Caki2 (cell line): ENCODE results near the gene ADCY5. TPM values are rescaled to one million over a fixed set of nuclear protein-coding genes. Genes with fewer than 3 reads are reported as not detected.

Source experiments
- DNase-seq: peaks from one replicate; pipeline ENCODE4 v3.0.0-alpha.2; 2015; ENCODE audit warnings: low read depth
- in situ Hi-C: cut with HindIII; loops from 2 replicates; pipeline ENCODE4 v1.10.0; 2016; ENCODE audit warnings: low sequenced_read_pairs, low pct_unique_long_range_greater_than_20kb, mixed read lengths
- total RNA-seq: library from RNA; depleted of rRNA; stranded (reverse); fragments of >200 nt; shearing (Covaris generic); gene quantifications from 2 replicates; pipeline ENCODE4 v1.2.3, GENCODE V29; 2014; ENCODE audit warnings: low replicate concordance

Gene ADCY5
- total RNA-seq, 1 experiment from 2014 or later = 5.9 TPM

DNA sequence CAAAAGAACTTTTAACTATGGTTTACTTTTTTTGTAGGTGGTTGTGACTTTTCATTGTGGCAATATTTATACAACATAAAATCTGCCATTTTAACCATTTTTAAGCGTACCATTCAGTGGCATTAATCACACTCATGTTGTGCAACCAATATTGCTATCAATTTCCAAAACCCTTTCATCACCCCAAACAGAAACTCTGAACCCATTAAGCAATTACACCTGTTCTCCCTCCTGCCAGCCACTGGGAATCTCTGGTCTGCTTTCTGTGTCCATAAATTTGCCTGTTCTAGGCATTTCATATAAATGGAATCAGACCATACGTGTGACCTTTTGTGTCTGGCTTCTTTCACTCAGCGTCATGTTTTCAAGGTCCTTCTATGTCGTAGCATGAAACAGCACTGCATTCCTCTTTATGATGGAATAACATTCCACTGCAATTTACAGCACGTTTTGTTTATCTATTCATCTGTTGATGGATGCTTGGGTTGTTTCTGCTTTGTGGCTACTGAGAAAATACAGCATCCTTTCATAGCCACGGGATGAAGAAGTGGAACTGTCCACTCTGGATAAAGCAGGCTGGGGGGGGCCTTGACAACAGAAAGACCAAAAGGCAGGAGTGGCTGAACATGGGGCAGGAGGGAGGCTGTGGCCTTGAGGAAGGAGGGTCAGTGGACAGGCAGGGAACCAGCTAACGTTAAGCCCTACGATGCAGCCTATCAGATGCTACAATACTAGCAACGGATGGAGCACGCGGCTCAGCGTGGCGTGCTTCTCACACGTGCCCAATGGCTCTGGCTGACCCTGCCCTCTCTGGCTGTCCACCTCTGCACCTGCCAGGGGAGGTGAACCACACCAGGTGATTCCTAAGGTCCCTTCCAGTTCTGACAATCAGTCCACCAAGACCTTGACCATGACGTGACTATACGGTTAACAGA, 136.3 kb downstream of the ADCY5 start:
- DNase-seq = no peak
- in situ Hi-C loops = no loop called here

DNA sequence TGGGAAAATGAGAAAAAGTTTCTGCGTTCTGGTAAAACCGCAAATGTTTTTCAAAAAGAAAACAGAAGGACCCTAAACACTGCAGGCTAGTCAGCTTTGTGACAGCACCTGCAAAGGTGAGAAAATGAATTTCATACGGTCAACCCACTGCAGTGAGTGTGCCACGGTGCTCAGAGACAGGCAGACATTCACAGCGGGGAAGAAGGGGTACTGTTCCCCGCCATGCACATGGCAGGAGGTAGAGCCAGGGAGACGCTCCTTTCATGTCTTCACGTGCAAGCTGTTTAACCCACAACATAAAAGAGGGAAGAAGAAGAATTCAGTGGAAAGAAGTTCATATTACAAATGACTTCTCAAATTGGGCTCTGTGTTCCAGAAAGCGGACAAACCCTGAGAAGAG, 137.7 kb downstream of the ADCY5 start:
- no peak for DNase-seq
- in situ Hi-C loops = no loop called here

DNA sequence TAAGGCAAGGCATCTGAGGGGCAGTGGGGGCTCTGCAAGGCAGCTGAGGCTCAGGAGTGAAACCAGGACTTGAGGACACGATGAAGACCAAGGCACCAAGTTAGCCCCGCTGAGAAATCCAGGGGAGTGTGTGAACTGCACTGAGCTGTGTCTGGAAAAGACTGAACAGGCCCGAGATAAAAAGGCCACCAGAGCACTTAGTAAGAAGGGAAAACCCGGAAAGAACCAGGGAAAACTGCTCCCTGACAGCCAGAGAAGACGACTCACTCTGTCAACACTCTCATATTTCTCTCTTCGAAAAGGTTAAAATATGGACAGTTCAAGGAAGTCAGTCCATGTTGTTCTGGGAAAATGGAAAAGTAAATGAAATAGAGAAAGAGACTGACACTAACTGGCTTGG, 138.1 kb downstream of the ADCY5 start:
- in situ Hi-C loops = no loop called here
- peak; percentile 25 for DNase-seq

DNA sequence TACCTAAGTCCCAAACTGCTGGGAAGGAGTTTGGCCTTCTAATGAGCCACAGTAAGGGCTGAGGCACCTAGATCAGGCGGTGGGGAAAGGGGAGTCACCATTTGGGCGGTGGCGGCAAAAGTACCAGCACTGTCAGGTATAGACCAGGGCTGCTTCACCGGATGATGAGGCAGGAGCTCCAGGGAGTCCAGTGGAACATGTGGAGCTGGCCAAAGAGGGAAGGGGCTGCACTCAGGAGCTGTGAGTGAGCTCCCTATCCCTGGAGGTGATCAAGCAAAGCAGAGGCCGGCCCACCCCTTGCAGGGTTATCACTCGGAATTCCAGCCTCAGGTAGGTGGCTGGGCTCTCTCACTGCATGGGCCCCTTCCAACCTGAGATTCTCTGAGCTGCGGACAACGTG, 138.7 kb downstream of the ADCY5 start:
- in situ Hi-C loops = no loop called here

DNA sequence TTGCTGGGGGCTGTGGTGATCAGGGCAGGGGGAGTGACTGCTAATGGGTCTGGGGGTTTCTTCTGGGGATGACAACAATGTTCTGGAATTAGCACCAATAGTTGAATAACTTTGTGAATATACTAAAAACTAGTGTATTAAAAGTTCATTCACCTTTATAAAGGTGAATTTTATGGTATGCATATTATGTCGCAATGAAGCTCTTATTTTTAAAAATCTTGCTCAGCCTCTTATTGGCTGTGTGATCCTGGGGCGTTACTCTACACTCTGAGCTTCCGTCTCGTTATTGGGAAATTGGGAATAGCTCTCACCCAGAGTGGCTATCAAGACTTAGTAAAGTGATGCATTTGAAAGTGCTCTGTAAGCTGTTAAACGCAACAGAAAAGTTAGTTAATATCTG, 141.8 kb downstream of the ADCY5 start:
- in situ Hi-C loops = no loop called here
- DNase-seq = no peak

More for the DNA sequence above, 138.7 kb downstream of the ADCY5 start:
- DNase-seq = no peak

DNA sequence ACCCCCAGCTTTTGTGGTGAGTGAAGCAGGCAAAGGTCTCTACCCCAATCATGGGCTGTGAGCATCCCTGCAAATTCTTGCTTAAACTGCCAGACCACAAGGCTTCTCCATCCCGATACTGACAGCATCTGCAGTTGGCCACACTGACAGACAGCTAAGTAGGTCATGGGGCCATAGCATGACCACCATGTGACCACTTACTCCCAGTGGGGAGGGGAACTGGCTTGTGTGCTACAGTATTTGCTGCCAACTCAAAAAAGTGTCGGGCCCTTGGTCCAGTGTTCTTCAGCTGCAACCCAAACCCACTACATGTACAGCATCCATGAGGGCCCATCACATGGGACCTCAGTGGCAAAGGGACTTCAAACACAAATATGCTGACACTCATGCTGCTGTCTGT, 143.7 kb downstream of the ADCY5 start:
- DNase-seq = no peak

DNA sequence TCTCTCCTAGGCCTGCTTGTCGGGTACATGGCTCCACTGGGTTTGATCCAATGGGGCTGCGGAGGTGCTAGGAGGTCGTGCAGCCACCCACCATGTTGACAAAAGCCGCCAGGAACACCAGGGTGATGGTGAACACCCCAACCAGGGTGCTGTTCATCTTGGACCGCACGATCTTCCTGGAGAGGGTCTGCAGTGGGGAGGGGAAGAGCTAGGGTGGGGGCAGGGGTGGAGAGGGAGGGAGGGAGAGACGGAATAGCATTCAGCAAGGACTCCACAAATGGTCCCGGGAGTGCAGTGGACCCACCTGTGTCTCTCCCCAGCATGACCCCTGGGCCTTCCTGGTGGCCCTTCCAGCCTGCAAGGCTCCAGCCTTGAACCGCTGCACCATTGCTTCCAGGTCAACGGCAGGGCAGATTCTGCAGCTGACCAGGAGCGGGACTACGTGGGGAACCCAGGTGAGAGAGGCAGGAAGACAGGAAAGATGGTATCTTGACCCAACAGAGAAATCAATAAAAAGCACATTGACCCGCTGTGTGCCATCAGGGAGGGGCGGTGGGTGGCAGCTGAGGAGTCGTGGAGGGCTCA, 144.8 kb downstream of the ADCY5 start:
- no peak for DNase-seq
- in situ Hi-C loops = no loop called here

More for the DNA sequence above, 143.7 kb downstream of the ADCY5 start:
- in situ Hi-C loops = no loop called here

DNA sequence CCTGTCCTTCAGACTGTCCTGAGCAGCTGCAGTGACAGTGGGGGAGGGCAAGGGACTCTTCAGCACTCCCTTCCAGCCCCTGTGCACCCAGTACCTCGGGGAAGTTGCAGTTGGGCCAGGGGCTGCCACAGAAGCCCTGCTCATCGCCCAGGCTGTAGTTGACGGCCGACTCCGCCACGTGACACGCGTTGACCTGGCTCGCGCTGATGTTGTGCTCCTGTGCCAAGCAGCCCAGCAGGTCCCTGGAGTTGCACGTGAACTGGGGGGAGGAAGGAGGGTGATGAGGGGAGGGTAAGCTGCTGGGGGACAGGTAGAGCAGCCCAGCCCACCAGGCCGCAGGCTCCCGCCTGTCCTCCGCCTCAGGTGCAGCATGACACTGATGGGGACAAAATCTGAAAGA, 145.9 kb downstream of the ADCY5 start:
- DNase-seq = no peak
- in situ Hi-C loops = no loop called here

DNA sequence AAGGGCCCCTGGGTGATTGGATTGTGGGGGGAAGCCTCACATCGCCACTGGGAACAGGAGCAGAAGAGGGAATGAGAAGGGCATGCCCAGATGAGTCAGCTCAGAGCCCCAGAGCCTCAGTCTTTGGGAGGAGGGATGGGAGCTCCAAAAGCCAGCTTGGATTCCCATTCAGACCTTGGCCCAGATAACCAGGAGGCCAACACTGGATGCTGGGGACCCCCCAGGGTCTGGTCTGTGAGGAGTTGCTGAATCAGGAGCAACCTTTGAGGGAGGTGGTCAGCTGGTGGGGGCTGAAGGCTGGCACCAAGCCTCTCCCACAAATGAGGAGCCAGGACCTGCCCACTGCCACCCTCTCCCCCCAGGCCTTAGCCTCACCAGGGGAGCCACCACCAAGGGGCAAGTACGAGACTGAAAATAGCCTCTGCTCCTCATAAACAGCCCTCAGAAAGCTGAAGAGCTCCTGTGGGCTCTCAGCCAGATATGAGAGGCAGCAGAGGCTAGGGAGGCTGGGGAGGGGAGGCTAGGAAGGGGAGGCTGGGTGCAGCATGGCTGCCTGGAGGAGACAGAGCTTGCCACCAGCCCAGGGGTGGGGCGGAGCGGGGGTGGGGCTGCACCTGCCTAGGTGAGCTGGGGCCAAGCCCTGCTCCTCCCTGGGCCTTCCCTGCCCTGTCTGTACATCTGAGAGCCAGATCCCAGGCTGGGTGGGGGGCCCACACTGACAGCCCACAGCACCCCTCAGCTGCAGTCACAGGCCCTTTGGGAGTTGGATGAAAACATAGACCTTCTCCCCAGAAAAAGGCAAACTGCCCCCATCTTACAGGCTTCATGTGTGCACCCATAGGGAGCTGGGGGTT, 147.3 kb downstream of the ADCY5 start:
- in situ Hi-C loops = no loop called here
- no peak for DNase-seq

DNA sequence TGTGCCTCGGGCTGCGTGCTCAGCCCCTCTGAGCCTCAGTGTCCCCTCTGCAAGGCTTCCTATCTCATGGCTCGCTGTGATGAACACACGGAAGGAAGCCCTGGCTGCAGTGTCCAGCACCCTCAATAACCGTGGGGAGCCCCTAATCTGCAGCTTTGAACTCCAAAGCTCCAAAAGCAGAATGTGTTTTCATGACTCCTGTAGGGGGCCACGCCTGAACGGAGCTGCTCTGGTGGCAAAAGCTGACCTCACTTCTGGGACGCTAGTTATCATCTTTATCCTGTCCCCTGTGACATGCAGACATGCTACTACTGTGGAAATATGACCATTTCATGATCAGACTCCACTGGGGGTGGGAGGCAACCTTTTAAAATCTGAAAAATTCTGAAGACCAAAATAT, 148.3 kb downstream of the ADCY5 start:
- in situ Hi-C loops = no loop called here

DNA sequence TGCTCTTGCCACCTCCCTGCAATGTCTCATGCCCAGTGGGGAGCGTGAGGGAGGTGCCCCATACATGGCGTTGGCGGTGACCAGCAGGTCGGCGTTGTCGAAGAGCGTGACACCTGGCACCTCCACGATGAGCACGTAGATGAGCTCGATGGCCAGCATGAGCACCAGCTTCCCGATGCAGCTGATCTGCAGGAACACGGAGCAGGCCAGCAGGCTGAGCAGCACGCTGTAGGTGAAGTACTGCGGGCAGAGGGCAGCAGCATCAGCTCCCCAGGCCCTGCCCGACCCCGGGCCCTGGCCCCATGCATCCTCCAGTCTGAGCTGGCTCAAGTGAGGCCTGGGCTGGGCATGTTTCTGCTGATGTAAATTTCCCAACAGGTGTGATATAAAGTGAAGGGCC, 148.8 kb downstream of the ADCY5 start:
- in situ Hi-C loops = no loop called here
- no peak for DNase-seq

More for the DNA sequence above, 148.3 kb downstream of the ADCY5 start:
- no peak for DNase-seq

DNA sequence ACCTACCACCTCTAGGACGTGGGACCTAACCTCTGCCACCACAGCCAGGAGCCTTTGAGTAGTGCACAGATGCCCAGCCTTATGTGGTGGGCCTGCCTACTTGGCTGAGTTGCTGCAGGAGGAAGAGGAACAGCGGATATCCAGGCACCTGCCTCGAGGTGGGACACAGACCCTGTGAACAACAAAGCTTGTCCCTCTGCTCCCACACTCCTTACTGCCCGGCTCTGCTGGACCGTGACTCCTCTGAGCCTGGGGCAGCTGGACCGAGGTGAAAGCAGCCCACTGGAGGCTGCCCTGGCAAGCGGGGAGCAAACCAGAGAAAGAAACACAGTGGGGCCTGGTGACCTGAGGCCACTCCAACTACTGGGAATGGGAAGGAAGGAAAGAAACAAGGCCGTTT, 149.3 kb downstream of the ADCY5 start:
- in situ Hi-C loops = no loop called here
- DNase-seq = no peak

DNA sequence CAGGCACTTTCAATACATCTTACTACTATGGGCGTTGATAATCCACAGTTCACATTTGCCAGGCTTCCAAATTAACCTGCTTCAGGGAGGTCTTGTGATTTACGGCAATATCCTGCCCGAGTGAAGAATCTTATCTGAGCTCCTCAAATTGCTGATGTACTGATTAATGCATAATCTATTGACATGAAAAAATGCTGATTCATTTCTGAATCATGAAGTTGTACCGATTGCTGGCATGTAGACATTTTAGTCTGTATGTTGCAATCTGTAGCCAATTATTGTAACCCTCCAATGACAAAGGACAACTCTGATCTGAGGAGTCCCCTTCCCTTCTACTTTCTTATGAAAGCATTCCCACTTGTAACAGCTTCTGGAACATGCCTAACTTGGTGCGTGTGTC, 150.0 kb downstream of the ADCY5 start:
- in situ Hi-C loops = no loop called here
- DNase-seq = peak; percentile 18

DNA sequence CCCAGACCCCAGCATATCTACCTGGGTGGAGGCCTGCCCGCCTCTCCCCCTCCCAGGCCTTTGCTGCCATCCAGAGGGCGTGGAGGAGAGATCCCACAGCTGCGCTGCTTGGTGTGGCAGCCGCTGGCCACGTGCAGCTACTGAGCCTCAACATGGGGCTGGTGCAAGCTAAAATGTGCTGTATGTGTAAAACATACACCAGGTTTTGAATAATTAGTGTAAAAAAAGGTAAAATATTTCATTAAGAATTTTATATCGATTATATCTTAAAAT, 151.3 kb downstream of the ADCY5 start:
- in situ Hi-C loops = no loop called here
- no peak for DNase-seq

DNA sequence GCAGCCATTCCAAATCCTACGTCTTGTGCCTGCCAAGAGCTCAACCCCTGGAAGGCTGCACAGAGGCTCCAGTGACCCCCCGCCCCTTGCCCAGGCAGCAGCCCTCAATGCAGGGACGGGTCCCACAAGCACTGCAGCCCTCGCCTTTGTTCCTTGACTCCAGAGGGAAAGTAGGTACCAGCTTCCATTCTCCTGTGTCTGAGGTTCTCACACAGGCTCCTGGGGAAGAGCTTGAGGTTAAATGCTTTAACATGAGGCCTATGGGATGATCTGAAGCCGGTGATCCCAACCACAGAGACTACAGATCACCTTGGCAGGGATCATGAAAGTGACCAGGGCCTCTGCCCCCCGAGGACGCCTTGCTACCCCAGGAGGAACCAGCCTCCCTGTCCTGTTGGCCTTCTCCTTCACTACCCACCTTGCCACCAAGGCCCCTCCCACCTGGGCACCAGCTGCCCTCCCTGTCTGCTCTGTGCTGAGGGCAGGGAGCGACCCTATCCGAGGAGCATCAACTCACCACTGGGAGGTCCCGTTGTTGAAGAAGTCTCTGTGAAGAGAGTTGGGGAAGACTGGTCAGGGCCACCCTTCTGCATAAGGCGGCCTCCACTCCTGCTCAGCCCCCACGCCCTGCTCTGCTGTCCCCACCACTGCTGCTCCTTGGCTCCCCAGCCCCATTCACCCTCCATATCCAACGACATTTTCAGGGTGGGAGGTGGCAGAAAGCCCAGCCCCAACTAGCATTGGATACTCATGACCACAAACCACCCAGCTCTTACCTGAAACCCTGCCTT, 151.9 kb downstream of the ADCY5 start:
- in situ Hi-C loops = no loop called here
- no peak for DNase-seq

DNA sequence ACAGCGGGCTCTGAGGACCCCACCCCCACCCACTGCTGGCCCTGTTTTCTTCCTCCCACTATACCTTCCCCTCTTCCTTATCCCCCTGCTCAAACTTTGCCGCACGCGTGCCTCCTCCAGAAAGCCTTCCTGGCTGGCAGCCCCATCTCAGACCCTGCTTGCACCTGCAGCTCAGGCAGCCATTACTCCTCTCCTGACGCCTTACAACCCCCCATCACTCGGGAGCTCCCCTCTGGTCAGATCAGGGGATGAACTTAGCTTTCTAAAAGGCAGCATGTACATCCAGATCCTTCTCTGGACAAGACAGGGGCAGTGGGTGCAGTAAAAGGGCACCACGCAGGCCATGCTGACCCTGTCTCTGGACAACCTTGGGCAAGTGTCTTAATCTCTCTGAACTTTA, 152.6 kb downstream of the ADCY5 start:
- DNase-seq = no peak
- in situ Hi-C loops = no loop called here

DNA sequence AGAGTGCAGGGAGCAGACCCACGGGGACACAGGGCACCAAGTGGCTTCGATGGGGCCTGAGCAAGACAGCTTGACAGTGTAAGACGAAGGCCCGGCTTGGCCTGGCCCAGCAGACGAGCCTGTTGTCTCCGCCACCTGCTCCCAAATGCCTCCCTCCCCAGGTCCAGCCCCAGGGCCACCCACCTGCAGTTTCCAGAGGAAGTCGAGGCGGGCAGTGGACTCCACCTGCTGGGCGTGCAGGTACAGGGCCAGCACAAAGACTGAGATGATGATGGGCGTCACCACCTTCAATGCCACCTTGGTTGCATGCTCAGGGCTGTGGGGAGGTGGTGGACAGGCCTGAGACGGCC, 153.0 kb downstream of the ADCY5 start:
- in situ Hi-C loops = no loop called here
- no peak for DNase-seq

DNA sequence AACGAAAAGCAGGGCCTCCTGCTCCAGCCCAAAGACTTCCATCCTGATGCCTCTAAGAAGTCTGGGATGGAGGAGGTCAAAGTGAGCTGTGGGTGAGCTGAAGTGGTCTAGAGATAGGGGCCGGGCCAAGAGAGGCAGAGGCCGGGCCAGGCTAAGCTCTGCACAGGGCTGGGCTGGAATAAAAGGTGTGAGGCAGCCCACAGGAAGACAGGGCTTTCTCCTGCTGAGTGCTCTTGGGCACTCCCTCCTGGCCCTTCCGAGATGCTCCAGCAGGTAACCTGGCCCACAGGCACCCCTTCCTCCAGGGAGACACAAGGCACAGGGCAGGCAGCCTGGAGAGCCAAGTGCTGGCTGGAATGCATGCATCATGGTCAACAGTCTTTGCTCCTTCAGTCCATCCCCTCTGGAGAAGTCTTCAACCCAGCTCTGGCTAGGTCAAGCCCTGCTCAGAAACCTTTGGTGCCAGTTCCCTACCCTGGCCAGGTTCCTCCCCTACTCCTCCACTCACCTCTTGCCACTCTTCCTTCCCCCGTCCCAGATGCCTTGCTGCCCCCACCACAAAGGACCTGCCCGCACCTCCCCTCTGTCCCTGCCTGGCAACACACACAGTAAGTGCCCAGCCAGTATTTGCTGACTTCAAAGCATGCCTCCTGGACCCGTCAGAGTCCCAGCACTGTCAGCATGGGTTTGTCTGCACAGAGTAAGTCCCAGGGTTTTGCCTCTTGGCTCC, 153.6 kb downstream of the ADCY5 start:
- in situ Hi-C loops = no loop called here
- no peak for DNase-seq
